PC-9 (cell line): Measurements from ENCODE around the gene C19orf53.

Source experiments
- CTCF ChIP-seq: fragments of 200-600 bp; sonication (generic); conservative IDR thresholded peaks from 2 replicates; pipeline ENCODE4 v1.6.1; 2017; ENCODE audit warnings: mixed run types, antibody characterized with exemption, mild to moderate bottlenecking, moderate library complexity
- EZH2 ChIP-seq: fragments of 200-600 bp; sonication (generic); IDR thresholded peaks from 2 replicates; pipeline ENCODE4 v1.8.0; 2017; ENCODE audit warnings: antibody characterized with exemption, low read depth

GRCh38 chr19:13824703-13825102 lies 50.4 kb downstream of the C19orf53 start:
- TF ChIP-seq CTCF (no peak), EZH2 (no peak)
